Effector CD4-positive, alpha-beta T cell (primary cell): ENCODE results near the gene ADAM17.
A peak's percentile ranks its signal among the peaks of the same experiment; 100 is the strongest.
"Not testable (repeated sequence)": the region's sequence is repeated elsewhere in the genome, so short reads cannot be mapped to it uniquely, and the experiment has no call there.

Source experiments
- DNase-seq: peaks from one replicate; pipeline ENCODE4 v3.0.0-alpha.2; 2020

ADAM17 gene

DNA sequence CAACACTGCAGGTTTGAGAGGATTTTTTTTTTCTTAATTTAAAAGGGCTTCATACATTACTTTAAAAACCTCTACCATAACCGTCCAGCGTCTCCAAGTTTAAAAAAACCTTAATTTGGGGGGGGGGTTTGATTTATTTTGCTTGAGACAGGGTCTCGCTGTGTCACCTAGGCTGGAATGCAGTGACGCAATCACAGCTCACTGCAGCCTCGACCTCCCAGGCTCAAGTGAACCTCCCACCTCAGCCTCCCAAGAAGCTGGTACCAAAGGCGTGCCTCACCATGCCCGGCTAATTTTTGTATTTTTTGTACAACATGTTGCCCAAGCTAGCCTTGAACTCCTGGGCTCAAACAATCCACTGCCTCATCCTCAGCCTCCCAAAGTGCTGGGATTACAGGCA lies 36.9 kb downstream of the ADAM17 start:
- DNase-seq = no peak

DNA sequence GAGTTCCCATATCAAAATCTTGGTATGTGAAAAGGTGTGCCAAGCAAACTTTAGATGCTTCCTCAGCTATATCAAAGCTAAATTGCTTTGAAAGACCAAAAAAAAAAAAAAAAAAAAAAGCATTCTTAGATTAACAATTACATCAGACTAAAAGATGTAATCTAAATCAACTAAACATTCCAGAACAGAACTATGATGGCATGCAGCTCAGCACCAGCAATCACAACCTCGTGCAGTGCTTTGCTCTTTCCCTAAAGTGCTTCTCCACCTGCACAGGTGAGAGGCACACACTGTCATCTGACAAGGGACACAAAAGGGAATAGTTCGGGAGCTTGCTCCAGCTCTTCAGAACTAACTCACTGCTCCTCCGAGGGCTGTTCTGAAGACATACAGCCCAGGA lies 37.5 kb downstream of the ADAM17 start:
- DNase-seq = no peak

DNA sequence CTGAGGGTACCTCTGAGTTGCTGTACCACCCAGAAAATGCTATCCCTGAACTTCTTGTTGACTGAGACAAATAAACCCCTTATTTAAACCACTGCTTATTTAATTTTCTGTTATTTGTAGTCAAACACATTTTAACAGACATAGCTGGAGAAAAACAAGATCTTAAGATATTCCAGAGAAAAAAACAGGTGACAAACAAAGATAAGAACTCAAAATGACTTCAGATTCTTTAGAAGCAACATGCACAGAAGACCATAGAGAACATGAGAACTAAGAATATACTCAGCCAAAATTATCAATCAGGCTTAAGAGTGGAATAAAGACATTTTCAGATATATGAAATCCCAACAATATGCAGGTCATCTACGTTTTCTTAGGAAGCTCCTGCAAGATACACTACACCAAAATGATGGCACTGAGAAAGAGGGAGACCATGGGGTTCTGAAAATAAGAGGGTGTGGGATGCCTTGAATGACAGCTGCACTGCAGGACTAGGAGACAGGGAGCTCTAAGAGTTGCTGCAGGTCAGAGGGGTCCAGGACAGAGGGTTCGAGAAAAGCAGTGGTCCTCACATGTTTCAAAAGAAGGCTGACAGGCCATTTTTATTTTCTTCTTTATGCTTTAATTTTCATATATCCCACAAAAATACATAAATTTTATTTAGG lies 38.4 kb downstream of the ADAM17 start:
- DNase-seq = no peak

GRCh38 chr2:9513946-9514345 lies 41.7 kb downstream of the ADAM17 start:
- DNase-seq = not testable (repeated sequence)

DNA sequence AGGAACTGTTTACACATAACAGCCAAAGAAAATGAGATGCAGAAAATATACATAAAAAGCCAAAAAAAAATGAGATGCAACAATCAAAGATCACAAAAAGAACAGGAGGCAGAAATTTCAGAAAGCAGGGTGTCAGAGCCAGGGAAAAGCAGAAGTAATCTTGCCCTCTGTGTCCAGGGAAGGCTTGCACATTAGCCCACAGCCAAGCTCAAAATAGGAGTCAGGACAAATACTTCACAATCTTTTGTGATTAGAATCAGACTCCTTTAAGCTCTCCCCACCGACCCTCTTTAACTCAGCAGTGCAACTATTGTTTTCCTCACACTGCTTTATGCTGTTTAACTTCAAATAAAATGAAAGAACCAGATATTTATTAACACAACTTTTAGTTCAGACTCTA lies 46.7 kb downstream of the ADAM17 start:
- no peak for DNase-seq

GRCh38 chr2:9498210-9498609 lies 57.4 kb downstream of the ADAM17 start:
- DNase-seq = no peak

GRCh38 chr2:9497017-9497416 lies 58.6 kb downstream of the ADAM17 start:
- DNase-seq = no peak

- DNase-seq = no peak
These were observed 61.5 kb downstream of the ADAM17 start for GRCh38 chr2:9494081-9494480.

DNA sequence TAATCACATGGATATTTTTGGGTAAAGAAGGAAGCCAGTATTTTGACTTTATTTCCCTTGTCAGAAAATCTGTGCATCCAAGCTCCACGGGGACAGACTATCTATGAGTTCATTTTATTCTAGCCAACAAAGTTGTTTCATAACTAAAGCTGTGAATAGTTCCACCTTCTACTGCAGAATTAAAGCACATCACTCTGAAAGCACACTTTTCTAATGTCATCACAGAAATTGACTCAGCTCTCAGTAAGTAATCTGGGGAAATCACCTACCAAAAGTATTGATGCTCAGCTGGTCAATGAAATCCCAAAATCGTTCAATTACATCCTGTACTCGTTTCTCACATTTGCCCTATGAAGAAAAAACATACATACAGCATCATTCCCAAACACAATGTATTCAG lies 62.2 kb downstream of the ADAM17 start:
- no peak for DNase-seq

GRCh38 chr2:9492927-9493326 lies 62.7 kb downstream of the ADAM17 start:
- no peak for DNase-seq

GRCh38 chr2:9490789-9491188 lies 64.8 kb downstream of the ADAM17 start:
- no peak for DNase-seq

GRCh38 chr2:9488583-9489547 lies 66.8 kb downstream of the ADAM17 start:
- no peak for DNase-seq

GRCh38 chr2:9484533-9484932 lies 71.1 kb downstream of the ADAM17 start:
- no peak for DNase-seq

- DNase-seq = no peak
These were observed 72.5 kb downstream of the ADAM17 start for GRCh38 chr2:9483107-9483506.

- no peak for DNase-seq
These were observed 75.5 kb downstream of the ADAM17 start for GRCh38 chr2:9480157-9480556.

DNA sequence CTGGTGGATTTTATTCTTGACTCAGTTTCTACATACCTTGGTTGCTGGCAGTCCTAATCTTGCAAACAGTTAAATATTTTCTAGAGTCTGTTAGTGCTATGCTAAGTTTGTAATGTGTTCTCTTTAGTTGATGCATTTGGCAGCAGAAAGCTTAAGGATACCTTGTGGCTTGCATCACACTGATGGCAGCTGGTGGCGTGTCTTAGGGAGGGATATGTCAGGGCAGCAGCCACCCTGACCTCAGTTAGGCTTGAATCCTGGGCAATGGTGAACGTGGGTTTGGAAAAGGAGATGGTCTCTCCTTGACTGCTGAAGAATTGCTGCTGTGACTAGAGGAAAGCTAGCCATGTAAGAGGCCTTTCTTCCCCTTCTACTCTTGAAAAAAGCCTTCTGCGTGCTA lies 77.1 kb downstream of the ADAM17 start:
- no peak for DNase-seq

DNA sequence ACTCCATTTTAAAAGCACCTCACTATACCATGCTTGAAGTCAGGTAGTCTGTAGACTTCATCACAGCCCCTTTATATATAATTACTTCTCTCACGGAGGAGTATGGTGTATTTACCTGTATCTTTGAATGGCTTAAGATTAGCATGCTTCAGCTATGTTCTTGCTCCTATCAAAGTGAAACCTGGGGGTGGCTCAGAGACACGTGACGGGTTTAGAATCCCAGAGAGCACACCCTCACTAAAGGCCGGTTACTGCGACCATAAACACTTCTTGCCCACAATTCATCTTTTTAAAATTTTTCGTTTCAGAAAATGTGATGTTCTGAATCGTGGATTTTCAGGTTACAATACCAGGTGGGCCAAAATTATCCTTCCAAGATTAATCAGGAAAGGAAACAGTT lies 77.7 kb downstream of the ADAM17 start:
- DNase-seq = no peak

DNA sequence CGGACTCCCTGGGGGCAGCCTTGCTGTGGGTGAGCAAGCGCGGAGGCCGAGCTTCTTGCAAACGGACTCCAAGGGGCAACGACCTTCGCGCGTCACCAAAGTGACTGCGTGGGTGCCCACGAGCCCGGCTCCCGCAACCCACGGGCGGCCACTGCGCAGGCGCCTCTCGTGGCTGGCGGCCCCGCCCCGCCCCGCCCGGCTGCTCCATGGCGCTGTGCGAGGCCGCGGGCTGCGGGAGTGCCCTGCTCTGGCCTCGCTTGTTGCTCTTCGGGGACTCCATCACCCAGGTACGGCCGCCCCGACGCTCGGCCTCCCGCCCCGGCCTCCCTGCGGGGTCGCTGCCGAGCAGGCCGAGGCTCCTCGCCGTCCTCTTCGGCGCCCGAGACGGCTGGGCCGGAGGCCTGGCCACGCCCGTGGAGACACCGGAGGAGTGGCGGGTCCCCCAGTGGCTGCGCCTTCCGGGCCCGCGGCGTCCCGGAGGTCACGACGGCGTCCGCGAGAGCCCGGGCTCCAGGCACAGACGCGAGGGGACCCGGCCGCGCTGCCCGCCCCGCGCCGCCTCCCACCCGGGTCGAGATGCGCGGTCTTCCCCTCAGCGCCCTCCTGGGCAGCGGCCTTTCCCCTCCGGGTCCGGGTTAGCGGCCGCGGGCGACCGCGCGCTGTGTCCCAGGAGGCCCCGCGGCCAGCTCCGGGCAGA lies 81.1 kb downstream of the ADAM17 start, which contains the start of gene IAH1:
Gene IAH1, plus strand, starts transcription at position 191 of the 697 bp plus-strand sequence. Its CDS starts 16 bp downstream, at position 207.
- peak; percentile 66 for DNase-seq

DNA sequence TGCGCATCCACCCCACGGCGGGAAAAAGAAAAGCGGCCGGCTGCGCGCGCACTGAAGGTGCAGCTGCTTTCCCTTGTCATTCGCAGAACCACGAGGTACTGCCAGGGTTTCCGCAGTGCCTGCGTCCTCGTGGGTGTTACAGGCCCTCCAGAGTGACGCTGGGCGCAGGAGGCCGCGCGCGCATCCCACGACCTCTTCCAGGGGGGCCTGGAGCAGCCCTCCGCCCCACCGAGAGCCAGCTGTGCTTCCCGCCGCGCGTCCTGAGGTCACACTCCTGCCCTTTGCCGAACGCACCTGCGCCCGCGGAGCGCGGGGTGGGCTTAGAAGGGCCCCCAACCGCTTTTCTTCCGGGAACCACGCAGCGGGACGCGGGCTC lies 81.7 kb downstream of the ADAM17 start:
- DNase-seq = peak; percentile 58

DNA sequence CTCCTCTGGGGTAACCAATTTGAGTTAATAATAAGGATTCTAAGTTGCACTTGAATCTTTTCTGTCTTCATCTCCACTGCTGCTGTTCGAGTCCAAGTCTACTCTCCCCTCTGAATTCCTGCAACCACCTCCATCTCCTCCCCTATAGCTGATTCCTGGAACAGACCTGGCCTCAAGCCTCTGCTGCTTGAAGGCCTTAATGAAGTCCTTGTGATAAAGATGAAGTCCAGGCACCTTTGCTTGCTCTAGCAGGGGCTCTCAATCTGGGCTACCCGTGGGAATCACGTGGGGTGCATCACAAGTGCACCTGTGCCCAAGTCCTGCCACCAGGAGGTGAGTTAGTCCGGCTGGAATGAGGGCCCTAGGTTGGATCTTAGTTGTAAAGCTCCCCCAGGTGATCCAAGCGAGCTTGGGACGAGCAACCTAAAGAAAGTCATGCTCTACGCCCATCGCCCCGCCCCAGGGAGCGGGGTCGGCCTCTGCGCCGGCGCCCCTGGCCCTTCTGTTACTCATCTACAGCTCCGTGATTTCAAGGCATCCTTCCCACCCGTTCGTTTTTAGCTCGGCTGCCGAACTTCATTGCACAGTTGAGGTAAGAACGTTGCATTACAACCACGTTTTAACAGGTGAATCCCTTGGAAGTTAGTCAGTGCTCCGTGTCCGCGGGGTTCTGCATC lies 82.2 kb downstream of the ADAM17 start:
- DNase-seq = no peak

- no peak for DNase-seq
These were observed 83.1 kb downstream of the ADAM17 start for GRCh38 chr2:9472511-9472910.

- no peak for DNase-seq
These were observed 84.4 kb downstream of the ADAM17 start for GRCh38 chr2:9471206-9471605.

GRCh38 chr2:9467687-9468086 lies 87.9 kb downstream of the ADAM17 start:
- DNase-seq = no peak
